HepG2 (cell line): ENCODE measurements around the gene BPIFB4. TPM values are rescaled to one million over a fixed set of nuclear protein-coding genes. Genes with fewer than 3 reads are reported as not detected.

Source experiments
- E2F5 ChIP-seq: sonication (generic); formaldehyde crosslinking; conservative IDR thresholded peaks from 2 replicates; pipeline ENCODE4 v1.4.0; 2020; ENCODE audit warnings: missing genetic modification reagents
- FOSL2 ChIP-seq: sonication (generic); formaldehyde crosslinking; IDR thresholded peaks from 2 replicates; pipeline ENCODE4 v1.4.0; 2020; ENCODE audit warnings: missing genetic modification reagents
- KMT2B ChIP-seq: IDR thresholded peaks from 2 replicates; pipeline ENCODE4 v1.6.1; 2016; ENCODE audit warnings: missing genetic modification reagents, missing compliant biosample characterization
- MED1 ChIP-seq: sonication (generic); formaldehyde crosslinking; IDR thresholded peaks from 2 replicates; pipeline ENCODE4 v1.4.0; 2020; ENCODE audit warnings: missing genetic modification reagents
- MNT ChIP-seq: fragments of 450-650 bp; IDR thresholded peaks from 2 replicates; pipeline ENCODE4 v1.6.1; 2016
- STAT6 ChIP-seq: sonication (generic); formaldehyde crosslinking; IDR thresholded peaks from 2 replicates; pipeline ENCODE4 v1.4.0; 2020; ENCODE audit warnings: missing genetic modification reagents, mild to moderate bottlenecking, borderline replicate concordance
- TBP ChIP-seq: sonication (generic); formaldehyde crosslinking; IDR thresholded peaks from 2 replicates; pipeline ENCODE4 v1.5.0; 2020; ENCODE audit warnings: missing genetic modification reagents
- TEAD3 ChIP-seq: optimal IDR thresholded peaks from 2 replicates; pipeline ENCODE3; 2016; ENCODE audit warnings: borderline replicate concordance
- TGIF2 ChIP-seq: IDR thresholded peaks from 2 replicates; pipeline ENCODE4 v1.6.1; 2016; ENCODE audit warnings: control low read depth, missing compliant biosample characterization
- TP53 ChIP-seq: sonication (generic); formaldehyde crosslinking; conservative IDR thresholded peaks from 2 replicates; pipeline ENCODE4 v1.4.0; 2020; ENCODE audit warnings: missing genetic modification reagents
- ZBTB14 ChIP-seq: sonication (generic); formaldehyde crosslinking; IDR thresholded peaks from 2 replicates; pipeline ENCODE4 v1.4.0; 2020; ENCODE audit warnings: missing genetic modification reagents
- ZBTB49 ChIP-seq: sonication (generic); formaldehyde crosslinking; IDR thresholded peaks from 2 replicates; pipeline ENCODE4 v1.4.0; 2020; ENCODE audit warnings: missing genetic modification reagents, borderline replicate concordance
- ZNF138 ChIP-seq: sonication (generic); formaldehyde crosslinking; IDR thresholded peaks from 2 replicates; pipeline ENCODE4 v1.5.0; 2020; ENCODE audit warnings: mild to moderate bottlenecking, low read depth, missing genetic modification reagents
- ZNF44 ChIP-seq: sonication (generic); formaldehyde crosslinking; IDR thresholded peaks from 2 replicates; pipeline ENCODE4 v1.5.1; 2020; ENCODE audit warnings: mild to moderate bottlenecking, missing genetic modification reagents
- ZNF446 ChIP-seq: sonication (generic); formaldehyde crosslinking; IDR thresholded peaks from 2 replicates; pipeline ENCODE4 v1.5.0; 2020; ENCODE audit warnings: mild to moderate bottlenecking, missing genetic modification reagents
- ZNF496 ChIP-seq: sonication (generic); formaldehyde crosslinking; IDR thresholded peaks from 2 replicates; pipeline ENCODE4 v1.8.1; 2023; ENCODE audit warnings: mild to moderate bottlenecking, moderate library complexity, missing genetic modification reagents; ENCODE audit not compliant: insufficient replicate concordance
- ZNF784 ChIP-seq: sonication (generic); formaldehyde crosslinking; IDR thresholded peaks from 2 replicates; pipeline ENCODE4 v1.5.1; 2020; ENCODE audit warnings: missing genetic modification reagents, mild to moderate bottlenecking, borderline replicate concordance
- polyA plus RNA-seq, 8 experiments: library from polyadenylated mRNA; depleted of rRNA in 3 of 8; stranded (reverse) in 7 of 8; unstranded in 1 of 8; fragments of >200 nt; fragmentation: Illumina TruSeq in 4 of 8; extraction: Trizol in 4 of 8; gene quantifications; 2 replicates each; pipeline versions ENCODE4 v1.2.1 to v1.2.3, GENCODE V29; 2011 to 2016; ENCODE audit warnings: low read depth in 4 of 8, missing spikeins in 1 of 8, mixed read lengths in 1 of 8; ENCODE audit not compliant: insufficient read depth in 1 of 8
- total RNA-seq, 5 experiments: library from RNA; depleted of rRNA; stranded (reverse); fragments of >200 nt; fragmentation: Illumina TruSeq; extraction: Trizol; gene quantifications; 2 replicates each; pipeline ENCODE4 v1.2.3, GENCODE V29; 2016; ENCODE audit warnings: low read depth in 1 of 5

The BPIFB4 gene
- total and polyA plus RNA-seq, 2 of the 13 experiments (the other 11 are each of a cell fraction or from before 2014, with no cell fraction given), result 0.09 TPM; not detected in 1

- TF ChIP-seq ZNF496 (CRISPR knock-in tag), result no peak
- no peak for TF ChIP-seq TBP (CRISPR knock-in tag)
- no peak for TF ChIP-seq ZNF784
- TF ChIP-seq KMT2B (CRISPR knock-in tag), result no peak
- TF ChIP-seq FOSL2, result peak; percentile 61
- no peak for TF ChIP-seq MNT
- TF ChIP-seq ZBTB49, result no peak
- TF ChIP-seq TGIF2, result no peak
- TF ChIP-seq ZBTB14, result no peak
- no peak for TF ChIP-seq STAT6 (CRISPR knock-in tag)
- no peak for TF ChIP-seq ZNF138 (CRISPR knock-in tag)
- TF ChIP-seq TEAD3 (CRISPR knock-in tag), result peak; percentile 10
- TF ChIP-seq E2F5 (CRISPR knock-in tag), result no peak
- peak; percentile 56; the same call in 1 of the 2 replicates for TF ChIP-seq MED1 (CRISPR knock-in tag)
- no peak for TF ChIP-seq TP53 (CRISPR knock-in tag)
- no peak for TF ChIP-seq ZNF446
- TF ChIP-seq ZNF44 (CRISPR knock-in tag), result no peak
Measured at GRCh38 chr20:33127422-33128097, 48.1 kb downstream of the BPIFB4 start (continued).
